ENCODE results near the gene CKAP4.

CKAP4 gene

GRCh38 chr12:106239241-106239950 lies 8.4 kb downstream of the CKAP4 start:
- no peak for DNase-seq

- DNase-seq, result no peak
Observed at GRCh38 chr12:106238146-106238545, 9.7 kb downstream of the CKAP4 start.

- no peak for DNase-seq
Observed at GRCh38 chr12:106235770-106236169, 12.1 kb downstream of the CKAP4 start.

- no peak for DNase-seq
Observed at GRCh38 chr12:106234449-106234848, 13.4 kb downstream of the CKAP4 start.

GRCh38 chr12:106233011-106233410 lies 14.8 kb downstream of the CKAP4 start:
- no peak for DNase-seq

- no peak for DNase-seq
Observed at GRCh38 chr12:106229036-106229591, 18.7 kb downstream of the CKAP4 start.

- DNase-seq, result no peak
Observed at GRCh38 chr12:106228320-106228710, 19.5 kb downstream of the CKAP4 start.

GRCh38 chr12:106227641-106228319 lies 20.0 kb downstream of the CKAP4 start:
- DNase-seq, result no peak

- peak; percentile 80 for DNase-seq
Observed at GRCh38 chr12:106226884-106227640, 20.8 kb downstream of the CKAP4 start.

- DNase-seq, result no peak
Observed at GRCh38 chr12:106224355-106224706, 23.5 kb downstream of the CKAP4 start.

- DNase-seq, result peak; percentile 53
Observed at GRCh38 chr12:106223485-106224354, 24.1 kb downstream of the CKAP4 start.

GRCh38 chr12:106220536-106220935 lies 27.3 kb downstream of the CKAP4 start:
- no peak for DNase-seq

GRCh38 chr12:106219043-106219442 lies 28.8 kb downstream of the CKAP4 start:
- DNase-seq, result no peak

- DNase-seq, result no peak
Observed at GRCh38 chr12:106217706-106218105, 30.1 kb downstream of the CKAP4 start.

GRCh38 chr12:106214571-106214970 lies 33.2 kb downstream of the CKAP4 start:
- no peak for DNase-seq

GRCh38 chr12:106213662-106214061 lies 34.2 kb downstream of the CKAP4 start:
- no peak for DNase-seq

- DNase-seq, result no peak
Observed at GRCh38 chr12:106211973-106212372, 35.8 kb downstream of the CKAP4 start.

GRCh38 chr12:106205208-106206069 lies 42.4 kb downstream of the CKAP4 start:
- DNase-seq, result no peak

GRCh38 chr12:106204312-106204711 lies 43.5 kb downstream of the CKAP4 start:
- no peak for DNase-seq

GRCh38 chr12:106197906-106198623 lies 49.8 kb downstream of the CKAP4 start:
- DNase-seq, result no peak

- no peak for DNase-seq
Observed at GRCh38 chr12:106195621-106196027, 52.2 kb downstream of the CKAP4 start.
